ENCODE results near the gene PLPP3.

The PLPP3 gene

GRCh38 chr1:56535939-56536338 lies 43.4 kb downstream of the PLPP3 start:
- TF ChIP-seq SIN3A (IDR thresholded peaks at IDR 0.05; ENCODE audit: borderline replicate concordance, insufficient read depth, low read length), result no peak
- TF ChIP-seq FOXP2 (optimal IDR thresholded peaks at IDR 0.05; ENCODE audit: borderline replicate concordance, extremely low read depth, extremely low read length, insufficient read depth), result no peak
- no peak for TF ChIP-seq TAF1 (IDR thresholded peaks at IDR 0.05; ENCODE audit: borderline replicate concordance, insufficient read depth, low read length)
- TF ChIP-seq, protein P1, sequence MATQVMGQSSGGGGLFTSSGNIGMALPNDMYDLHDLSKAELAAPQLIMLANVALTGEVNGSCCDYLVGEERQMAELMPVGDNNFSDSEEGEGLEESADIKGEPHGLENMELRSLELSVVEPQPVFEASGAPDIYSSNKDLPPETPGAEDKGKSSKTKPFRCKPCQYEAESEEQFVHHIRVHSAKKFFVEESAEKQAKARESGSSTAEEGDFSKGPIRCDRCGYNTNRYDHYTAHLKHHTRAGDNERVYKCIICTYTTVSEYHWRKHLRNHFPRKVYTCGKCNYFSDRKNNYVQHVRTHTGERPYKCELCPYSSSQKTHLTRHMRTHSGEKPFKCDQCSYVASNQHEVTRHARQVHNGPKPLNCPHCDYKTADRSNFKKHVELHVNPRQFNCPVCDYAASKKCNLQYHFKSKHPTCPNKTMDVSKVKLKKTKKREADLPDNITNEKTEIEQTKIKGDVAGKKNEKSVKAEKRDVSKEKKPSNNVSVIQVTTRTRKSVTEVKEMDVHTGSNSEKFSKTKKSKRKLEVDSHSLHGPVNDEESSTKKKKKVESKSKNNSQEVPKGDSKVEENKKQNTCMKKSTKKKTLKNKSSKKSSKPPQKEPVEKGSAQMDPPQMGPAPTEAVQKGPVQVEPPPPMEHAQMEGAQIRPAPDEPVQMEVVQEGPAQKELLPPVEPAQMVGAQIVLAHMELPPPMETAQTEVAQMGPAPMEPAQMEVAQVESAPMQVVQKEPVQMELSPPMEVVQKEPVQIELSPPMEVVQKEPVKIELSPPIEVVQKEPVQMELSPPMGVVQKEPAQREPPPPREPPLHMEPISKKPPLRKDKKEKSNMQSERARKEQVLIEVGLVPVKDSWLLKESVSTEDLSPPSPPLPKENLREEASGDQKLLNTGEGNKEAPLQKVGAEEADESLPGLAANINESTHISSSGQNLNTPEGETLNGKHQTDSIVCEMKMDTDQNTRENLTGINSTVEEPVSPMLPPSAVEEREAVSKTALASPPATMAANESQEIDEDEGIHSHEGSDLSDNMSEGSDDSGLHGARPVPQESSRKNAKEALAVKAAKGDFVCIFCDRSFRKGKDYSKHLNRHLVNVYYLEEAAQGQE (IDR thresholded peaks at IDR 0.05; ENCODE audit: insufficient read depth in 1 of 2, low read depth in 2 of 2, low read length in 2 of 2), result no peak
- no peak for TF ChIP-seq POLR2AphosphoS5 (IDR thresholded peaks at IDR 0.05; ENCODE audit: low read depth, low read length)

DNA sequence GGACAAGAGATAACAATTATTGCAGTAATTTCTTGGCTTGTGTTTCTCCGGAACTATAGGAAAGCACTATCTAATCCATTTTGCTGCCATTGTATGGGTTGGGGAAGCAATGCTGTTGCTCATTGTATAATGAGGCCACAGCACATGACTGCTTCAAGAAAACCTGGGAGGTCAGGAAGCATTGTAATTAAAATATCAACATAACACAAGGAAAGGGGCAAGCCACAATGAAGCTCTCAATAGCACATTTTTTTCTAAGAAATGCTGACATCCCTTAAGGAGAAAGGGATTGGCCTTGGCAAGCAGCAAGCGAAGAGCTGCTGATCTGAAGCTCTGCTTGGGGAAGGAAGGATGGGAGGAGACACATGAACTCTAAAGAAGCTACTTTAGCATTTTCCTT lies 44.0 kb downstream of the PLPP3 start:
- 0 out of 2 replicates have a peak, but pooled peaks have one; percentile 28 for TF ChIP-seq POLR2AphosphoS5 (IDR thresholded peaks at IDR 0.05; ENCODE audit: low read depth, low read length)
- no peak for TF ChIP-seq SIN3A (IDR thresholded peaks at IDR 0.05; ENCODE audit: borderline replicate concordance, insufficient read depth, low read length)
- no peak for TF ChIP-seq TAF1 (IDR thresholded peaks at IDR 0.05; ENCODE audit: borderline replicate concordance, insufficient read depth, low read length)
- TF ChIP-seq, protein P1 (IDR thresholded peaks at IDR 0.05; ENCODE audit: insufficient read depth in 1 of 2, low read depth in 2 of 2, low read length in 2 of 2), result no peak
- no peak for TF ChIP-seq FOXP2 (optimal IDR thresholded peaks at IDR 0.05; ENCODE audit: borderline replicate concordance, extremely low read depth, extremely low read length, insufficient read depth)

DNA sequence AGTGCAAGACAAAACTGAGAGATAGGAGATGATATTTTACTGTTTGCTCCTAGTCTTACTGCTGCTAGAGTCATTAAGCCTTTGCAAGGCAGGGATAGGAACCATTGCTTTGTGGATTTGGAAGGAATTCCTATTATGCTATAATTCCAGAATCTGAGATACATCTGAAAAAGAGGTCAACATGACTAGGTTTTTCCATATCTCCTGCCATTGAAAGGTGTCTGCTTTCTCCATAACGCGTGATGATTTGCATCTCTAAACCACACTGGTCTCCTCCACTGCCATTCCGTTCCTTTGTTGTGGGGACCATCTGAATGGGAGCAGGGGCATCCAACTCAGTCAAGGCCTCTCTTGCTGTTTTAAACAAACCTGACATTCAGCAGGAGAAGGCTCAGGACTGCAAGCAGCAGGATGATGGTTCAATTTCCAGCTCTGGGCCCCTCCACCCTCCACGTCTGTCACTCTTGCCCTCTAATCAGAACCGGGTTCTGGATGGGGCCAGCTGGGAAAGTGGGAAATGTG lies 45.2 kb downstream of the PLPP3 start:
- TF ChIP-seq, protein P1 (IDR thresholded peaks at IDR 0.05; ENCODE audit: insufficient read depth in 1 of 2, low read depth in 2 of 2, low read length in 2 of 2), result no peak

DNA sequence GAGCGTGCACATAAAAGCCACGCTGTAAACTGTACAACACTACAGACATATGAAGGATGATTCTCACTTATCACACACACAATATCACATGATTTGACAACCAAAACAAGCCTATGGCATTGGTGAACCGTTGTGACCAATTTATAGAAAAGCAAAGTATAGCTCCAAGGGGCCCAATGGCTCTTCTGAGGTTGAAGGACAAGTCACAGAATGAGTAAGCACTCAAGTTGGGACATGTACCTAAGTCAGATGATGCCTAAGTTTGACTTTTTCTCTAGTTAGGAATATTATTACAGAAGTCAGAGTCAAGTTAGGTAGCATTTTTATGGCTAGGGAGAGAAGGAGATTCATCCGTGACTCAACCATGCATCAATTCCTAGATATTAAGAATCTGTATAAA lies 45.7 kb downstream of the PLPP3 start:
- TF ChIP-seq SIN3A (IDR thresholded peaks at IDR 0.05; ENCODE audit: borderline replicate concordance, insufficient read depth, low read length) (no peak), FOXP2 (optimal IDR thresholded peaks at IDR 0.05; ENCODE audit: borderline replicate concordance, extremely low read depth, extremely low read length, insufficient read depth) (no peak), POLR2AphosphoS5 (IDR thresholded peaks at IDR 0.05; ENCODE audit: low read depth, low read length) (no peak), TAF1 (IDR thresholded peaks at IDR 0.05; ENCODE audit: borderline replicate concordance, insufficient read depth, low read length) (no peak)
- TF ChIP-seq, protein P1 (IDR thresholded peaks at IDR 0.05; ENCODE audit: insufficient read depth in 1 of 2, low read depth in 2 of 2, low read length in 2 of 2), result no peak

- no peak for TF ChIP-seq SIN3A (IDR thresholded peaks at IDR 0.05; ENCODE audit: borderline replicate concordance, insufficient read depth, low read length)
- no peak for TF ChIP-seq FOXP2 (optimal IDR thresholded peaks at IDR 0.05; ENCODE audit: borderline replicate concordance, extremely low read depth, extremely low read length, insufficient read depth)
- TF ChIP-seq TAF1 (IDR thresholded peaks at IDR 0.05; ENCODE audit: borderline replicate concordance, insufficient read depth, low read length), result no peak
- no peak for TF ChIP-seq POLR2AphosphoS5 (IDR thresholded peaks at IDR 0.05; ENCODE audit: low read depth, low read length)
- TF ChIP-seq, protein P1 (IDR thresholded peaks at IDR 0.05; ENCODE audit: insufficient read depth in 1 of 2, low read depth in 2 of 2, low read length in 2 of 2), result no peak
These were observed 46.2 kb downstream of the PLPP3 start for GRCh38 chr1:56533197-56533596.

All from PFSK-1 (cell line).